ENCODE measurements around the gene RNF224.

DNA sequence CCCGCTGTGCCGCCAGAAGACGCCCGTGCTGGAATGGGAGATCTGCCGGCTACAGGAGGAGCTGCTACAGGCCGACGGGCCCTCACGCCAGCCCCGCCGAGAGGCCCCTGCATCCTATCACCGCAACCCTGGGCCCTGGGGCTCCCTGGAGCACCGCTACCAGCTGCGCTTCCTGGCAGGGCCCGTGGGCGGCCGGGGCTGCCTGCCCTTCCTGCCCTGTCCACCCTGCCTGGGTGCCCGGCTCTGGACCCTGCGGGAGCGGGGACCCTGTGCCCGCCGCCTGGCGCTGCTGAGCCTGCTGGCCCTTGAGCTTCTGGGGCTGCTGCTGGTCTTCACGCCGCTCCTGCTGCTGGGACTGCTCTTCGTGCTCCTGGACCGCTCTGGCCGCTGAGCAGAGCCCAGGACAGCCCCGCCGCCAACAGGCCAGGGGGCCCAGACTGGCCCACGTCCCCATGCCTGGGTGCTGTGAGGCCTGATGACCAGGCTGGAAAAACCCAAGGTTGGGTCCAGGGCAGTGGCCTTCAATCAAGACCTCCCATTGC lies 9.0 kb upstream of the RNF224 start:
- TF ChIP-seq POLR2A (IDR thresholded peaks at IDR 0.05): no peak
- TF ChIP-seq, protein P1, sequence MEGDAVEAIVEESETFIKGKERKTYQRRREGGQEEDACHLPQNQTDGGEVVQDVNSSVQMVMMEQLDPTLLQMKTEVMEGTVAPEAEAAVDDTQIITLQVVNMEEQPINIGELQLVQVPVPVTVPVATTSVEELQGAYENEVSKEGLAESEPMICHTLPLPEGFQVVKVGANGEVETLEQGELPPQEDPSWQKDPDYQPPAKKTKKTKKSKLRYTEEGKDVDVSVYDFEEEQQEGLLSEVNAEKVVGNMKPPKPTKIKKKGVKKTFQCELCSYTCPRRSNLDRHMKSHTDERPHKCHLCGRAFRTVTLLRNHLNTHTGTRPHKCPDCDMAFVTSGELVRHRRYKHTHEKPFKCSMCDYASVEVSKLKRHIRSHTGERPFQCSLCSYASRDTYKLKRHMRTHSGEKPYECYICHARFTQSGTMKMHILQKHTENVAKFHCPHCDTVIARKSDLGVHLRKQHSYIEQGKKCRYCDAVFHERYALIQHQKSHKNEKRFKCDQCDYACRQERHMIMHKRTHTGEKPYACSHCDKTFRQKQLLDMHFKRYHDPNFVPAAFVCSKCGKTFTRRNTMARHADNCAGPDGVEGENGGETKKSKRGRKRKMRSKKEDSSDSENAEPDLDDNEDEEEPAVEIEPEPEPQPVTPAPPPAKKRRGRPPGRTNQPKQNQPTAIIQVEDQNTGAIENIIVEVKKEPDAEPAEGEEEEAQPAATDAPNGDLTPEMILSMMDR (IDR thresholded peaks at IDR 0.05): no peak
- no peak for TF ChIP-seq EP300 (IDR thresholded peaks at IDR 0.05)

Data from tibial nerve (tissue), 4 donors.